HG03045 (cell line): ENCODE results near the gene TXNDC16.
A peak's percentile ranks its signal among the peaks of the same experiment; 100 is the strongest.

Source experiments
- ATAC-seq: cut with Tn5 transposase; IDR thresholded peaks from one replicate; pipeline ENCODE4 v1.9.1; 2021; ENCODE audit warnings: mild to moderate bottlenecking, moderate library complexity; ENCODE audit not compliant: unreplicated experiment

TXNDC16 gene

DNA sequence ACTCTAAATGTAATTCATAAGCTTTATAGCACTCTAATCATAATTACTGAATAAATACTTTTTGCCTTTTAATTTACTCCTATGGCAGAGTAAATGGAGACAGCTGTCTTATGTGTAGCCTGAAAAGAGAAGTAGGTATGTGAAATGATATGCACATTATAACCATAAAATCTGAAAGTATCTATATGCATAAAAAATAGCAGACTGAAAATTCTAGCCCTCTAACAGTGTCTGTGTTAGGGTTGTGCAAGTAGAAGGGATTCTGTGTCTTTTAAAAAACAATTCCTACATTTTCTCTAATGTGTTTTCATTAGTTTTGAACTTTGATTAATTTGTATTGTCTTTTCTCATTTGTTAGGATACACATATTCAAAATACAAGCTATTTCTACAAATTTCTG is 94.9 kb downstream of the TXNDC16 start:
- no peak for ATAC-seq

DNA sequence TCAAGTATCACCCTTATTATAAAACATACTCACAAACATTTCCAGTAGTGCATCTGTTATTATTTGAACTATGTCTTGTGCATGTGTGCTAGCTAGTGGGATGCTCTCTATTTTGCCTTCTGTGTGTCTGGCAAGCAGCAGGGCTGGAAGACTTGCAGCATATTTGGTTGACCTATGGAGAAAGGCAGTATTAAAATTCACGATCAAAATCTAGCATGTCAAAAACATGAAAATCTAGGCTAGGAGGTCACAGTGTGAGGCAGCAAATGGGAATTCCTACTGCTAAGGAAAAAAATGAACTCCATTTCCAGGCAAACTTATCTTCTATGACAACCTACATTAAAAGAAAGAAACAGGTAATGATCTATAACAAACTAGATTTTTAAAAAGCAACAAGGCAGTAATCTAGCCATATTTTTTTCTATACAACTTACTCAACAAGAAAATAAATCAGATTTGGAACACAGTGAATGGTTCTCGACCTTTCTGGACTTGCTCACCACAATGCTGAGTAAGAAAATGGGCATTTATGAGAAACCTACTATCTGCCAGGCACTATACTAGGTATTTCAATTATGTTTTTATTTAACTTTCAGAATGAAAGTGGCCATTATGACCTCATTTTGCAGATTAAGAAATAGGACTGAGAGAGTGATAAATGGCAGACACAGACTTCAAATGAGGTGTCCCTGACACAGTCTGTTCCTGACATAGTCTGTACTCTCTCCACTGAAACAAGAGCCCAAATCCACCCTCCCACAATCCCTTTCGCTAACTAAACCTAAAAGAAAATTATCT is 96.8 kb downstream of the TXNDC16 start:
- no peak for ATAC-seq

DNA sequence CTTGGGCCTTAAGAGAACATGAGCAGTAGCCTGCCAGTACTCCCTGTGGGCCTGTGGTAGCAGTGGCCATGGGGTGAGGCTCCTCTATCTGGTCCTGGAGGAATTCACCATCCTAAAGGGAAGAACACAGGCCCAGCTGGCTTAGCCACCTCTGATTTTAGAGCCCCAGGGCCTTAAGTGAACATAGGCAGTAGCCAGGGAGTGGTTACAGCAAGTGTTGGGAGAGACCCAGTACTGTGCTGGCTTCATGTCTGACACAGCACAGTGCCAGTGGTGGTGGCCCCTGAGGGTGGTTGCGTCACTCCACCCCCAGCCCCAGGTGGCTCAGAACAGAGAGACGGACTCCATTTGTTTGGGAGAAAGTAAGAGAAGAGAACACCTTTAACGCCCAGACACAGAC is 105.1 kb downstream of the TXNDC16 start:
- no peak for ATAC-seq

DNA sequence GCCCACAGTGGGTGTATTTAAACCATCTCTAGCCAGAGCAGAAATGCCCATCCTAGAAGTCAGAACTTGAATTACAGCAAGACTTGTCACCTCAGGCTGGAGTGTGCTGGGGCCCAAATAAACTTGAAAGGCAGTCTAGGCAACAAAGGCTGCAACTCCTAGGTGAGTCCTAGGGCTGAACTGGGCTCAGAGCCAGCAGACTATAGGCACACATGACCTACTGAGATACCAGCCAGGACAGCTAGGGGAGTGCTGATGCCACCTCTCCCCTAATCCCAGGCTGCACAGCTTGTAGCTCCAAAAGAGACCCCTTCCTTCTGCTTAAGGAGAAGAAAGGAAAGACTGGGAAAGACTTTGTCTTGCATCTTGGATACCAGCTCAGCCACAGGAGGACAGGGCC is 106.0 kb downstream of the TXNDC16 start:
- ATAC-seq: no peak

DNA sequence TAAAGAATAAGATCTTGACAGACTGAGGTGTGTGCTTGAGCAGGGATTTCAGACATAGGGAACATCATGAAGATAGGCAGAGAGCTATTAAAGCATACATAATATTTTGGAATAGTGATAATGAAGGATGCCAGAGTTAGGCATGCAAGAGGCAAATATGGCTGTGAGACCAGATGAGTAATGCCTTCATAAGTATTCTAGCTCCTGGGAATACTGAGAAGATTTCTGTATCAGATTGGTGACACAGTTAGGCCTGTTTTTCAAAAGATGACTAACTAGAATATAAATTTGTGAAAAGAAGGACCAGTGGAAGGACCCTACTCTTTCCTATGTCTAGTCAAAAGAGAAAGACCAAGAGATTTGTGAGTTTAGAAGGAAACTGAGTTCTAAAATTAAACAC is 108.8 kb downstream of the TXNDC16 start:
- no peak for ATAC-seq

DNA sequence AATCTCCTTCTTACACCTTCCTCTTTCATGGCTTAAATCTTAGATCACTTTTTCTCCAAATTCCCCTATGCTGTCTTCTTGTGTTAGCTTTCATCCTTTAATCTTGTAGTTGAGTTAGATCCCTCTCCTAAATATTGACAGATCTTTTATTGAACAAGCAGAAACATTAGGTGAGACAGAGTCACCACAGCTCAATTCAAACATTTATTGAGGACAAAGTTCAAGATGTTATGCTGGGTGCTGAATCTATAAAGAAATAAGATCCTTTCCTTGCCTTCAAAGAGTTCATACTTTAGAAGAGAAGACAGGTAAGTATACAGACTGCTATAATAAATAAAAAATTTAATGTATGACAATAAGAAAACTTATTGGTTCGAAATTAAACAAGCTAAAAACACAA is 109.7 kb downstream of the TXNDC16 start:
- no peak for ATAC-seq

DNA sequence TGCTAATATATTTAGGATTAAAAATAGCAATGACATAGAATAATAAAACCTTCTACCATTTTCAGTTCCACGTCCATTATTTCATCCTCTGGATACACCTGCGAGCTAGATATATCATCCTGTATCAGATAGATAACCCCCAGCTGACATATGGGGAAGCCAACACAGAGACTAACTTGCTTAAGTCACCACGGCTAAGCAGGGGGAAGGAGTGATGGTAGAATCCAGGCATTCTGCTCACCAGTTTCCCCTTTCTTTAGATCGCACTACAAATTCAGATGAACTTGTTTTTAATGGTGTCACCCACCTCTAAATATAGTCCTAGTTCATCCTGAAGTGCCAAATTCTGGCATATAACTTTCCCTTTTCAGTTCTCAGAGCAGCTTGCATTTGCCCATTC is 110.1 kb downstream of the TXNDC16 start:
- no peak for ATAC-seq

DNA sequence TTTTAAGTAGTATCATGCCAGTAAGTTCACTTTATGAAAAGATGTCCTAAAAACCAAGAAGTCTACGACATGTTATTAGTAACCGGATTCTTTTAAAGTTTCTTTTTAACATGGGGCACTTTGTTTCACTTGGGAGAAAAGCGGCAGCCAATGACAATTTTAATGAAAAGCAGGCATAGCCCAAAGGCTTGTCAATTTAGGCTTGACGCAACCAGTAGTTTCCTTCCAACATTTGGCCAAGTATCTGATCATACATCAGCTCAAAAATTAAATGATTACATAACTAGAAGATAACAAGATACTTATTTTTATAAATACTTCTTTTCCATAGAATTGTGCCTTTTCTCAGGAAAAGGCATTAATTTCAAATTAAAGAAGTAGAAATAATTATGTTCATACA is 112.8 kb downstream of the TXNDC16 start:
- ATAC-seq: no peak

DNA sequence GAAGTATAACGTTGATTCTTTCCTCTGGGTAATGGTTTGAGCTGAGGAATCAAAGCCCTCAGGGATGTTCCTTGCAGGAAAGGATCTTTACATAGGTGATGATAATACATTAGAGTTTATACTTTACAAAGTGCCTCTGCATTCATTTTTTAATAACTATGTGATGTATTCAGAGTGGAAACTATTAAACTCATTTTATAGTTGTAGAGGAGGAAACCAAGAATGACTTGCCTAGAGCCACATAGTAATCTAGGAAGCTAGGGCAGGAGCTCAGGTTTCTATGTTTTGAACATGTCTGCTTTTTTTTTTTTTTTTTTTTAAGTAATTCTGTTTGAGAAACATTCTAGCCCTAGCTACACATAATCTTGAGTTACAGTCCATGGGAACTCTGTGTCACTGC is 117.3 kb downstream of the TXNDC16 start:
- no peak for ATAC-seq

DNA sequence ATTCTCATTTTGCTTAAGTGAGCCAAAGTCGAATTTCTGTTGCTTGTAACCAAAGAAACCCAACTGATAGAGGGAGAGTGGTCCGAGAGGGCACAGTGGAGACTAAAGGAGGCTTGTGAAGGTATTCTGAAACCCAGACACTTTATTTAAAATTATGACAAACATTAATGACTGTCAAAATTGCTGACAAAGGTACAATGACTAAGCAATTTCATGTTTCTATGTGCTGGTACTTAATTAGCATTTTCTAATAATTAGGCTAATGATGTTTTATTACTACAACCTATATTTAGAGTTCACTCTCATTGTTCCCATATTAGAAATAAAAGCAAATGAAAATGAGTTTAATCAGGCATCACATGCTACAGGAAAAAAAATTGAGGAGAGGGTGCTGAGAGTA is 121.8 kb downstream of the TXNDC16 start:
- ATAC-seq: no peak

DNA sequence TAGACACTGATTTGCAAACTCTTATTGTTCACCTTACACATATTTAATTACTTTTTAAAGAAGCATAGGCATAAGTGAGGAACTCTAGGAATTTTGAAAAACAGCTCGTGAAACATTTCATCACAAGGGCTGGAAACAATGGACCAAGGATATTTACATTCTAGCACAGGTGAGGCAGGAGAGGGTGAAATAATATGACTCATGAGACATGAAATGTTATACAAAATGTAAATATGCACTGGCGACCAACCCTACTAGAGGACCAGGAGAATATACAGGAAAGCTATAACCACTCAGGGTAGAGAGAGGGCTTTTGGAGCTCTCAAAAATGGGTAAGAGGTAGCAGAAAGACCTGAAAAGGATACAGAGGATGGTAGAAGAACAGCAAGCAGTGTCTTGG is 122.9 kb downstream of the TXNDC16 start:
- no peak for ATAC-seq

DNA sequence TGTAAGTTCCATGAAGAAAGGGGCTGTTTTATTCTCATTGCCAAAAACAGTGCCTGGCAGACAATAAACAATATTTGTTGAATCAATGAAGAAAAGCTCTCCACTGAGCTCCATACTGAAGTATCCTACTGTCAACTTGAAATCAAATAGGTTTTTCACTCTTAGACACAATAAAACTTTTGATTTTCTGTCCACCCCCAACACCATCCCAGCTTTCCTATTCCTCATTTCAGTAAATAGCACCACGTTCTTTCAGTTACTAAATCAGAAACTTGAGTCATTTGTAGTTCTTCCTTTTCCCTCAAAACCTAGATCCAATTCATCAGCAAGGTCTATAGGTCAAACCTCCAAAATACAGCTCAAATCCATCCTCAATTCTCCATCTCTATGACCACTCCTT is 124.8 kb downstream of the TXNDC16 start:
- ATAC-seq: no peak

DNA sequence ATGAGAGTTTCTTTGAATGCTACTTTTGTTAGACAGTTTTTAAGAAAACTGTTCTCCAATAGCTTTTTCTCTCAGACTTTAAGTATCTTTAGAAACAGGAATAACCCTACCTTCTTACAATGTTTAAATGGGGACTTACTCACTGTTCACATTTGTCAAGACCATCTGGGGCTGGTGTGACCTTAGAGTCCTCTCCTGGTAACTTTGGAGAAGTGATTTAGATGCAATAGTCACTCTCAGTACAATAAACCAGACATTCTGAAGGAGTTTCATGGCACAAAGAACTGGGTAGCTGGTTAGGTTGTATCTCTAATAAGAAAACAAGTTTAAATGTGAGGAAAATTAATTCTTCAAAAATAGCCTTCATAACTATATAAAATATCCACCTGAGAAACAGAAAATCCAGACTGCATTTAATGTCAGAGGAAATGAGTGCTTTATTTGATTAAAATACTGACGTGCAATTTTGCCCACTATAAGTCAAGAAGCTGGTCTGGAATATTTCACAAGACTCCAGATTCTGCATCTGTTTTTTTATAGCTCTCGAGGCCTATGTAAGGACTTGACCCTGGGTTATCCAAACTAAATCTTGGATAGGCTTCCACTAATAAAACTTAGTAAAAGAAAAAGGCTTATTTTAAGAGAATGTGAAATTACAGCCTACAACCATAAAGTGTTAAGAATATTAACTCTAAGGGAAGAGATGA is 129.5 kb downstream of the TXNDC16 start:
- no peak for ATAC-seq

DNA sequence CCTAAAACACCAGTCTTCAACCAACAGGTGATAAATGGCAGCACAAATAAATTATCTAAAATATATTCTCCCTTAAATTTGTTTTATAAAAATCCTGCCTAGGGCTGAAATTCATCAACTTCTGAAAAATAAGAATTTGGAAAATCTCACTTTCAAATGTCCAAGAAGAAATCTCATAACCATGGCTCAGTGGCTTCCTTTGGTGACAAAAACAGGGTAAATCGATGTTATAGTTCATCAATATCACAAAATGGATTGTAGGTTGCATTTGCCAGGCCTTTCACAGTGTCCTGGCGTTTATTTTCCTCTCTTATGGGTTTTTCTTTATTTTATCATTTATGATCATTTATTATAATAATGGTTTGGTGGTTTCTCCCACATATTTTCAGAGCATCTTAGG is 135.2 kb downstream of the TXNDC16 start:
- ATAC-seq: no peak

DNA sequence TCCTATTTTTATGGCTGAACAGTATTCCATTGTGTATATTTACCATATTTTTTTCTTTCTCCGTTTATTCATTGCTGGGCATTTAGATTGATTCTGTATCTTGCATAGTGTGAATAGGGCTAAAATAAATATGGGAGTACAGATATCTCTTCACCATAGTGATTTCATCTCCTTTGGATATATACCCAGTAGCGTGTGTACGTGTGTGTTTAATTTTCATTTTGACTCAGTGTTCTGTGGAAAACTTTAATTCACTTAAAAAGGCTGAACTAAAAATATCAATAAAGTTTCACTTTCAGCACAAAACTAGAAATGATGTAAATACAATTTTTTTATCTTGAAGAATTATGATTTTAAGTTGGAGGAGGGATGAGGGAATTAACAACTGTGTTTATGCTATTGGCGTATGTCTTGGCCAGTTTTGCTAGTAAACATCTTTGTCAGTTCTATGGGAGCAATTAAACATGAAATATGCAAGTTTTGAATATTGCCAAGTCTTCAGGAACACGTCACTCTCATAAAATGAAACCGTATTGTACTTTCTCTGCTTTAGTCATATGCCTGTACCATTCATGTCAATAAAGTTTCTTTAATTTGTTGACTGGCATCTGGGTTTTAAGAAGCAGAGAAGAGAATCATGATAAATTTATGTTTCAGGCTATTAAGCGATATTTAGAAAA is 138.4 kb downstream of the TXNDC16 start:
- no peak for ATAC-seq

DNA sequence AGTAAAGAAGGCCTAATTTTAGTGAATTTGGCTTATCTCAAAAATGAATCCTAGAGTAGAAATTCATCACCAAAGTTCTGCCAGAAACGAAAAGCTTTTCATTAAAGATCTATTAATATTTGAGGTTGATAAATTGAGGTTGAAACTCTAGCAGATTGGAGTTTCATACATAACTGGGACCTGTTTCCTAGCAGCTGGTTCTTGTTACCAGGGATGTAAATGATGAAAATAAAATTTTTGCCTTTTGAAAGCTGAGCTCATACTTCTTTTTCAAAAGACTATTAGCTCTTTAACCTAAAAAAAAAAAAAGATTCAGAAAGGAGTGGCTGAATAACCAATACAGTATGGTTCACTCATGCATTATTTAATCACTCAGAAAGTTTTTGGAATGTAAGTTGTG is 139.9 kb downstream of the TXNDC16 start:
- ATAC-seq: no peak

DNA sequence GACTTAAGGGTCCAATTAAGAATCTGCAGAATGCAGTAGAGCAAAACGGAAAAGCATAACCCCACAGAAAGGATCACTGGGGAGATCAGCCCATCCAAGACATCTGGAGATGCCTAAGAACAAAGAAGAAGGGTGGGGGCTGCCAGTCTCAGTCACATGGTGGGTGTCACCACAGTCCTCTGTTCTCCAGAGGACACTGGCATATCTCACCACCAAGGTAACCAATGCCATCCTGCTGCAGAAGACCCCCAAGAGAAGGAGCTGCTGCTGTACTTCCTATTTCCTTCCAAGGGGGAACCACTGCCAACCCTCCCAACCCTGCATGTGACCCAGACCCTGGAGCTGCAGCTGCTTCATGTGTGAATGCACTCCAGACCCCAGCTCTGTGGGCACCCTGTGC is 147.0 kb downstream of the TXNDC16 start:
- no peak for ATAC-seq

DNA sequence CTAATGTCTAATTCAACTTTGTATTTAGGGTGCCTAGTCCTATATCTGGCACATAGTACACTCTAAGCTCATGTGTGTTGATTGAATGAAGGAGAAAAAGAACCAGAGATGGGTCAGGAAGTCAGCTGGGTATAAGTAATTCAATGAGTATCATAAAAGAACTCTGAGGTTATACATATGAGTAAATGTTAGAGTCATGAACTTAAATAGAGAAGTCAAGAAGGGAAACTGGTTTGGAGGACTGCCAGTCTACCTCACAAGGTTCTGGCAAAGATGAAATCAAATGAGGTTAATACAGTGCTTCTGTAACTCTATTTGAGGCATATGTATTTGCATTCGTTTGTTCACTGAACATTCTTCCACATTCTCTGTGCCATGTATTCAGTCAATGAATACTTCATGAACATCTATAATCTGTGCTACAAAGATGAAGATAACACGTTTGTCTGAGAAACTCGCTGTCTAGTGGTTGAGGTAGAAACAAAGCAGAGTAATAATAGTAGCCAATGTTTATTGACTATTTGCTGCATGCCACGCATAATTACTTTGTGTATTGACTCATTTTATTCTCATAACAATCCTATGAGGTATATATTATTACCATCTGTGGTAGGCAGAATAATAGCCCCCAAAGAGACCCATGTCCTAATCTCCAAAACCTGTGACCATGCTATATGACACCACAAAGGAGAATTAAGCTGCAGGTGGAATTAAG is 149.3 kb downstream of the TXNDC16 start:
- peak; percentile 69 for ATAC-seq

DNA sequence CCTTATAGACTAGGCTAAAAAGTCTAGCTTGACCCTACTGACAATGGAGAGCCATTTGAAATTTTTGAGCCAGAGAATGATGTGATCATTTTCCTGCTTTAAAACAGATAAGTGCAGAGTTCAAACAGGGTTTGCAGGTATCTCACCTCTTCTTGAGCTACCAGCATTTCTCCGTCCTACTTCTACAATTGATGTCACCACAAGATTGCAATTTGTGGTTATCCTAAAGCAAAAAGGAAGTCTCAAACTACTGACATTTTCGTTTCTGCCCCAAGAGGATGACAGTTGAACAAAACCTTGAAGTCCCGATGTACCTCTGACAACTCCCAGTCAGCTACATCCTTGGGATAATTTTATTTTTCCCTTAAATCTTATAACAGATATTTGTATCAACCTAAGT is 151.5 kb downstream of the TXNDC16 start:
- no peak for ATAC-seq

DNA sequence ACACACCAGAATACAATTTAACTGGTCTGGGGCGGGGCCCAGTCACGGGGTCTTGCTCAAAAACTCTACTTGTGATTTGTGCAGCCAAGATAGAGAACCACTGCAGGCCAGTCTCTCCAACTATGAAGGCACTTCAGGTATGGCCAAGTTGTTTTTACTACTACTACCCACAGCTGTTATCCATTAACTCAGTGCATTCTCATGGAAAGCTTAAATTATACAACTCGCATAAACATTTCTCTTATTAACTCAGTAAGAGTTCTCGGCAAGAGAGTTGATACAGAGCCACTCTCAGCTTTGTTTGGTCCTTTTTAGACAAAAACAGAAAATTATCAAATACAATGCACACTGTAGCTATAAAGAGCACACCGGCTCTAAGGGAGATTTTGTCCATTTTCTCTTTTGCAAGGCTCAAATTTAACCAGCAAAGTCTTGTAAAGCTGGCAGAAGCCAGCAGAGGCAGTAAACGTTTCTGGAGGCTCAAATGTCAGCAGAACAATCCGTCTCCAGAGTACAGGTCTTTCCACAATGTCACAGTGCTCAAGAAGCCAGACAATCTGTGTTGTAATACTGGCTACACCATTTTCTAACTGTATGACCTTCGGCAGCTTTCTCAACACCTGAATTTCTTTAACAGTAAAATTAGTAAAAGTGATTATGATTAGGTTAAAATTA is 152.2 kb downstream of the TXNDC16 start:
- ATAC-seq: no peak

DNA sequence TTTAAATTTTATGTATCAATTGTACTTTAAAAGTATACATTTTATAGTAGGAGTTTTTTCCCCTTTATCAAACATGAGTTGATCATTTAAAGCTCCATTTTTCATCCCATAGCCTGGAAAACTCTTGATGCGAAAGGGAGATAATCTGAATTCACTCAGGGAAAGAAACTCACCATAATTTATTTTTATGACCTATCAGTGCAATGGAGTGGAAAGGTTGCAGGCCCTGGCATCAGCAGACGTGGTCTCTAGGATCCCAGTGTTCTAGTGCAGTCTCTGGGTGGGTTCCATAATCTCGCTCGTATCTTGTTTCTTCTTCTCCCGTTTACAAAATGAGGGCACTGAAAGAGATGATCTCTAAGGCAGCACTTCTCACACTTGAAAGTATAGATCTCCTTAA is 153.2 kb downstream of the TXNDC16 start:
- ATAC-seq: no peak
